T-cell (primary cell): Measurements from ENCODE around the gene MMP25. TPM values are rescaled to one million over a fixed set of nuclear protein-coding genes. Genes with fewer than 3 reads are reported as not detected.
"Not testable (repeated sequence)": the region's sequence is repeated elsewhere in the genome, so short reads cannot be mapped to it uniquely, and the experiment has no call there.

Source experiments
- ATAC-seq, 4 experiments: fragments of 200-7000 bp in 3 of 4; fragments of 150-1000 bp in 1 of 4; cut with Tn5 transposase; replicated peaks in 1 of 4; 1 replicate in 3 of 4; 2 replicates in 1 of 4; pipeline ENCODE4 v1.10.0; 2021; ENCODE audit warnings: moderate library complexity in 3 of 4, mild to moderate bottlenecking in 2 of 4, moderate number of reproducible peaks in 1 of 4
- CTCF ChIA-PET, 2 donors: fragments of 300-600 bp; sonication (Branson Sonifier 250); formaldehyde crosslinking; loops; one replicate each; lab custom pipeline; 2022; ENCODE audit warnings: antibody characterized with exemption in 2 of 2; lab: Charles Lee
- POLR2A ChIA-PET, 2 donors: fragments of 300-600 bp; sonication (Branson Sonifier 250); formaldehyde crosslinking; loops; one replicate each; lab custom pipeline; 2022; ENCODE audit warnings: antibody characterized with exemption in 2 of 2; lab: Charles Lee
- DNase-seq, 35 experiments: peaks; one replicate each; pipeline versions ENCODE4 v3.0.0 to v3.0.0-alpha.2; 2013 to 2023
- H3K27ac ChIP-seq: one replicate; pipeline ENCODE4 v1.5.1; 2013; ENCODE audit warnings: low read length
- H3K27me3 ChIP-seq, 2 experiments: replicated peaks in 1 of 2; 1 replicate in 1 of 2; 2 replicates in 1 of 2; pipeline versions ENCODE4 v1.6.1 to v1.7.0; 2013; ENCODE audit warnings: low read length in 1 of 2, mixed read lengths in 1 of 2; ENCODE audit not compliant: control insufficient read depth in 2 of 2, insufficient read depth in 2 of 2; ENCODE audit errors: extremely low read depth in 1 of 2
- H3K36me3 ChIP-seq, 2 donors: 1 replicate in 1 of 2; 2 replicates in 1 of 2; pipeline versions ENCODE4 v1.6.1 to v1.7.0; 2013; ENCODE audit warnings: low read length in 1 of 2; ENCODE audit not compliant: control insufficient read depth in 2 of 2, insufficient read depth in 1 of 2; ENCODE audit errors: extremely low read depth in 1 of 2
- H3K4me1 ChIP-seq, 2 experiments: 1 replicate in 1 of 2; 2 replicates in 1 of 2; pipeline versions ENCODE4 v1.6.1 to v1.7.0; 2013; ENCODE audit warnings: low read length in 2 of 2, mixed read lengths in 1 of 2; ENCODE audit not compliant: insufficient read depth in 2 of 2, control insufficient read depth in 1 of 2; ENCODE audit errors: extremely low read depth in 1 of 2
- H3K4me3 ChIP-seq, 2 donors: 1 replicate in 1 of 2; 2 replicates in 1 of 2; pipeline versions ENCODE4 v1.5.1 to v1.7.0; 2013; ENCODE audit warnings: mild to moderate bottlenecking in 2 of 2, low read length in 1 of 2, moderate library complexity in 1 of 2; ENCODE audit not compliant: control insufficient read depth in 1 of 2; ENCODE audit errors: extremely low read depth in 1 of 2
- H3K9me3 ChIP-seq: 2 replicates; pipeline ENCODE4 v1.7.0; 2013
- H3K27ac Mint-ChIP-seq, 2 donors: one replicate each; pipeline ENCODE4 v1.8.0; 2020 to 2021; ENCODE audit warnings: mild to moderate bottlenecking in 2 of 2, mixed read lengths in 2 of 2
- H3K27me3 Mint-ChIP-seq, 2 donors: one replicate each; pipeline ENCODE4 v1.8.0; 2021 to 2022; ENCODE audit warnings: mixed read lengths in 2 of 2
- H3K36me3 Mint-ChIP-seq: one replicate; pipeline ENCODE4 v1.8.0; 2021; ENCODE audit warnings: mixed read lengths
- H3K4me1 Mint-ChIP-seq, 3 donors: one replicate each; pipeline ENCODE4 v1.8.0; 2020 to 2022; ENCODE audit warnings: mixed read lengths in 3 of 3, mild to moderate bottlenecking in 1 of 3
- H3K4me3 Mint-ChIP-seq, 3 donors: one replicate each; pipeline ENCODE4 v1.8.0; 2020 to 2022; ENCODE audit warnings: mild to moderate bottlenecking in 3 of 3, mixed read lengths in 3 of 3, moderate library complexity in 3 of 3
- H3K9me3 Mint-ChIP-seq, 3 donors: one replicate each; pipeline ENCODE4 v1.8.0; 2020 to 2022; ENCODE audit warnings: mixed read lengths in 3 of 3
- WGBS: methylation state at CpG from one replicate; pipeline ENCODE4 v1.1.5; 2013; ENCODE audit warnings: missing lambda C conversion rate; ENCODE audit not compliant: insufficient coverage; 5-methylcytosine and 5-hydroxymethylcytosine counted together
- total RNA-seq, 35 experiments: library from RNA in 6 of 35; stranded (reverse) in 6 of 35; fragments of 120-200 nt in 1 of 35; gene quantifications; one replicate each; pipeline versions ENCODE4 v1.2.1 to v1.2.4 and lab custom pipeline; 2013 to 2026

The MMP25 gene
- total RNA-seq, 5 donors from 2014 or later (not counting 1 experiment from before 2014, with no cell fraction given), result 1.6 to 9.6 (median 4.1) TPM

GRCh38 chr16:3074860-3075522 is 28.6 kb downstream of the MMP25 start:
- peak overlapping the region; percentile 98 to 100 for H3K27ac Mint-ChIP-seq
- Histone ChIP-seq H3K36me3 (peaks cover 3 to 4% of the 10 kb centered on the region in 2 donors), H3K4me3 (peak overlapping the region; percentile 4 to 38), H3K27me3 (no peaks in the 10 kb centered on the region), H3K9me3 (no peaks in the 10 kb centered on the region), H3K27ac (peak overlapping the region; percentile 93), H3K4me1 (peaks cover 36 to 92% of the 10 kb centered on the region in 2 experiments)
- no peaks in the 10 kb centered on the region for H3K27me3 Mint-ChIP-seq
- no peaks in the 10 kb centered on the region for H3K9me3 Mint-ChIP-seq
- WGBS, result 0% methylated on average over 3 of the region's 9 CpGs
- H3K4me1 Mint-ChIP-seq, result peaks cover 88 to 93% (median 88%) of the 10 kb centered on the region in 3 donors
- peak; percentile 84 to 93 (median 88) for ATAC-seq
- H3K36me3 Mint-ChIP-seq, result peaks cover 7% of the 10 kb centered on the region
- ChIA-PET POLR2A (interaction anchor here (0.6 to 0.9 kb wide), 7 partner anchors 9 to 401 kb away, joined by 3 to 12 read pairs (median 3); no protein-coding TSS in a partner anchor), CTCF (interaction anchor here (0.7 to 2.1 kb wide), 7 partner anchors 9 to 745 kb away, joined by 3 to 7 read pairs (median 4); partner anchors contain the start of gene IL32 (in 1 of the 2))
- H3K4me3 Mint-ChIP-seq, result peak overlapping the region; percentile 65 to 75 (median 73)
- peak; percentile 67 to 94 (median 86) for DNase-seq

GRCh38 chr16:3075523-3075915 is 29.2 kb downstream of the MMP25 start:
- H3K4me3 ChIP-seq, result peak overlapping the region; percentile 4 to 38
- Mint-ChIP-seq H3K27me3 (no peaks in the 10 kb centered on the region), H3K4me1 (peaks cover 85 to 92% (median 88%) of the 10 kb centered on the region in 3 donors), H3K9me3 (no peaks in the 10 kb centered on the region), H3K4me3 (peak overlapping the region; percentile 65 to 75 (median 73)), H3K27ac (peak overlapping the region; percentile 98 to 100), H3K36me3 (peaks cover 3% of the 10 kb centered on the region)
- H3K27ac ChIP-seq, result peak overlapping the region; percentile 93
- H3K9me3 ChIP-seq, result no peaks in the 10 kb centered on the region
- ChIA-PET POLR2A (interaction anchor here in 1 of 2 donors (0.6 to 0.9 kb wide), 2 partner anchors 12 to 83 kb away, joined by 3 to 7 read pairs; no protein-coding TSS in a partner anchor), CTCF (interaction anchor here in 1 of 2 donors (0.9 to 2.1 kb wide), 7 partner anchors 9 to 55 kb away, joined by 3 to 8 read pairs (median 4); partner anchors contain the start of gene IL32)
- H3K36me3 ChIP-seq, result peaks cover 2 to 3% of the 10 kb centered on the region in 2 donors
- WGBS, result 36% methylated on average over 10 of the region's 10 CpGs
- no peaks in the 10 kb centered on the region for H3K27me3 ChIP-seq
- H3K4me1 ChIP-seq, result peaks cover 36 to 91% of the 10 kb centered on the region in 2 experiments
- ATAC-seq, result peak; percentile 9 to 37 (median 16)
- DNase-seq, result peak in 2 of 35 experiments; percentile 30 to 51

- H3K4me1 Mint-ChIP-seq, result peaks cover 84 to 92% (median 89%) of the 10 kb centered on the region in 3 donors
- 100% methylated on average over 1 of the region's 6 CpGs for WGBS
- Histone ChIP-seq H3K27ac (peak overlapping the region; percentile 93), H3K4me1 (peaks cover 36 to 91% of the 10 kb centered on the region in 2 experiments), H3K4me3 (peak overlapping the region in 1 of 2 donors; percentile 38)
- not testable (repeated sequence) for H3K27me3 ChIP-seq, H3K36me3 Mint-ChIP-seq, H3K9me3 Mint-ChIP-seq, H3K36me3 ChIP-seq, ATAC-seq, H3K9me3 ChIP-seq, DNase-seq, H3K27me3 Mint-ChIP-seq
- POLR2A ChIA-PET, result interaction anchor here in 1 of 2 donors (0.6 kb wide), 1 partner anchor 83 kb away, joined by 7 read pairs; no protein-coding TSS in a partner anchor
- H3K27ac Mint-ChIP-seq, result peak overlapping the region; percentile 98 to 100
- peak overlapping the region in 2 of 3 donors; percentile 63 to 73 for H3K4me3 Mint-ChIP-seq
- CTCF ChIA-PET, result interaction anchor here in 1 of 2 donors (1.0 to 2.1 kb wide), 3 partner anchors 17 to 54 kb away, joined by 3 to 8 read pairs (median 7); no protein-coding TSS in a partner anchor
Observed at GRCh38 chr16:3075946-3076345, 29.6 kb downstream of the MMP25 start.

GRCh38 chr16:3076577-3076976 is 30.2 kb downstream of the MMP25 start:
- Mint-ChIP-seq H3K36me3 (peaks cover 7% of the 10 kb centered on the region), H3K4me3 (peak overlapping the region; percentile 63 to 73 (median 69)), H3K9me3 (no peaks in the 10 kb centered on the region), H3K27ac (peak overlapping the region; percentile 98 to 100), H3K4me1 (peaks cover 83 to 91% (median 87%) of the 10 kb centered on the region in 3 donors), H3K27me3 (no peaks in the 10 kb centered on the region)
- peaks cover 34 to 90% of the 10 kb centered on the region in 2 experiments for H3K4me1 ChIP-seq
- ChIA-PET CTCF (interaction anchor here in 1 of 2 donors (1.0 to 2.1 kb wide), 4 partner anchors 14 to 53 kb away, joined by 3 to 8 read pairs (median 4); no protein-coding TSS in a partner anchor), POLR2A (no interaction called here)
- H3K36me3 ChIP-seq, result no peaks in the 10 kb centered on the region
- 55% methylated on average over 2 of the region's 6 CpGs for WGBS
- H3K27ac ChIP-seq, result peak overlapping the region; percentile 93
- no peaks in the 10 kb centered on the region for H3K27me3 ChIP-seq
- H3K9me3 ChIP-seq, result no peaks in the 10 kb centered on the region
- H3K4me3 ChIP-seq, result peak overlapping the region; percentile 38 to 42
- ATAC-seq (no peak), DNase-seq (peak in 1 of 35 experiments; percentile 27)

- Histone ChIP-seq H3K4me1 (peaks cover 18 to 64% of the 10 kb centered on the region in 2 experiments), H3K27ac (peak overlapping the region; percentile 38), H3K9me3 (no peaks in the 10 kb centered on the region), H3K4me3 (no peak overlapping the region), H3K27me3 (no peaks in the 10 kb centered on the region), H3K36me3 (no peaks in the 10 kb centered on the region)
- no peaks in the 10 kb centered on the region for H3K9me3 Mint-ChIP-seq
- ATAC-seq (no peak), DNase-seq (no peak)
- 96% methylated on average over 12 of the region's 17 CpGs for WGBS
- ChIA-PET POLR2A (no interaction called here), CTCF (no interaction called here)
- peak overlapping the region; percentile 83 to 86 for H3K27ac Mint-ChIP-seq
- H3K4me3 Mint-ChIP-seq, result no peak overlapping the region
- no peaks in the 10 kb centered on the region for H3K27me3 Mint-ChIP-seq
- H3K4me1 Mint-ChIP-seq, result peaks cover 62 to 81% (median 78%) of the 10 kb centered on the region in 3 donors
- peaks cover 7% of the 10 kb centered on the region for H3K36me3 Mint-ChIP-seq
Observed at GRCh38 chr16:3080024-3080423, 33.7 kb downstream of the MMP25 start.

- CTCF ChIA-PET, POLR2A ChIA-PET, H3K4me3 Mint-ChIP-seq, ATAC-seq, H3K27me3 Mint-ChIP-seq, DNase-seq, H3K36me3 ChIP-seq, H3K27me3 ChIP-seq, H3K36me3 Mint-ChIP-seq, H3K27ac ChIP-seq, H3K4me3 ChIP-seq, H3K9me3 Mint-ChIP-seq, H3K9me3 ChIP-seq: not testable (repeated sequence)
- H3K4me1 Mint-ChIP-seq, result peaks cover 52 to 76% (median 71%) of the 10 kb centered on the region in 3 donors
- H3K27ac Mint-ChIP-seq, result peak overlapping the region; percentile 28 to 36
- 98% methylated on average over 13 of the region's 13 CpGs for WGBS
- H3K4me1 ChIP-seq, result peaks cover 6 to 52% of the 10 kb centered on the region in 2 experiments
Observed at GRCh38 chr16:3081957-3082356, 35.6 kb downstream of the MMP25 start.
